Liver (tissue), 9 donors: Measurements from ENCODE around the gene DMXL2. TPM values are rescaled to one million over a fixed set of nuclear protein-coding genes. Genes with fewer than 3 reads are reported as not detected.
"Not testable (repeated sequence)": the region's sequence is repeated elsewhere in the genome, so short reads cannot be mapped to it uniquely, and the experiment has no call there.

Experiments used
- DNase-seq: peaks from one replicate; pipeline ENCODE4 v3.0.0-alpha.2; 2017; ENCODE audit warnings: low spot score
- H3K27ac ChIP-seq, 2 donors: one replicate each; pipeline ENCODE4 v1.7.0; 2013; ENCODE audit warnings: inconsistent platforms in 2 of 2, low read length in 2 of 2, control low read depth in 1 of 2, low read depth in 1 of 2, mild to moderate bottlenecking in 1 of 2
- H3K27me3 ChIP-seq, 4 donors: one replicate each; pipeline versions ENCODE4 v1.6.1 to v1.7.0; 2013; ENCODE audit warnings: low read length in 3 of 4, inconsistent platforms in 1 of 4, mild to moderate bottlenecking in 1 of 4, moderate library complexity in 1 of 4; ENCODE audit not compliant: control insufficient read depth in 4 of 4, insufficient read depth in 4 of 4
- H3K36me3 ChIP-seq, 4 donors: one replicate each; pipeline versions ENCODE4 v1.6.1 to v1.7.0; 2013; ENCODE audit warnings: low read length in 3 of 4, mild to moderate bottlenecking in 3 of 4, low read depth in 1 of 4, moderate library complexity in 1 of 4; ENCODE audit not compliant: control insufficient read depth in 4 of 4, insufficient read depth in 3 of 4
- H3K4me1 ChIP-seq, 4 donors: one replicate each; pipeline versions ENCODE4 v1.6.1 to v1.7.0; 2013; ENCODE audit warnings: low read length in 3 of 4, mild to moderate bottlenecking in 3 of 4, moderate library complexity in 1 of 4; ENCODE audit not compliant: control insufficient read depth in 4 of 4, insufficient read depth in 4 of 4
- H3K4me3 ChIP-seq, 3 donors: one replicate each; pipeline versions ENCODE4 v1.6.1 to v1.7.0; 2013; ENCODE audit warnings: low read length in 3 of 3, control low read depth in 1 of 3, low read depth in 1 of 3, mild to moderate bottlenecking in 1 of 3
- H3K9ac ChIP-seq, 2 donors: one replicate each; pipeline ENCODE4 v1.7.0; 2013; ENCODE audit warnings: low read length in 2 of 2, mild to moderate bottlenecking in 2 of 2, moderate library complexity in 2 of 2, control low read depth in 1 of 2, low read depth in 1 of 2
- H3K9me3 ChIP-seq, 4 donors: one replicate each; pipeline versions ENCODE4 v1.6.1 to v1.7.0; 2013; ENCODE audit warnings: low read length in 3 of 4; ENCODE audit not compliant: control insufficient read depth in 4 of 4
- ATF3 ChIP-seq: IDR thresholded peaks from 2 replicates; pipeline ENCODE4 v1.6.1; 2016; ENCODE audit warnings: antibody characterized with exemption
- CTCF ChIP-seq: fragments of 150-350 bp; IDR thresholded peaks from 2 replicates; pipeline ENCODE4 v1.5.1; 2017; ENCODE audit warnings: improper control_type of control experiment, low read depth, low read length; ENCODE audit not compliant: missing input control
- EGR1 ChIP-seq, 2 donors: IDR thresholded peaks; 2 replicates each; pipeline ENCODE4 v1.6.1; 2016 to 2018; ENCODE audit warnings: antibody characterized with exemption in 2 of 2, low read depth in 2 of 2
- FOXA1 ChIP-seq: IDR thresholded peaks from 2 replicates; pipeline ENCODE4 v1.6.1; 2016; ENCODE audit warnings: antibody characterized with exemption
- GABPA ChIP-seq, 2 donors: IDR thresholded peaks in 1 of 2; conservative IDR thresholded peaks in 1 of 2; 2 replicates each; pipeline ENCODE4 v1.6.1; 2016; ENCODE audit warnings: antibody characterized with exemption in 2 of 2, mild to moderate bottlenecking in 1 of 2, moderate library complexity in 1 of 2
- HNF4G ChIP-seq: IDR thresholded peaks from 2 replicates; pipeline ENCODE4 v1.6.1; 2016; ENCODE audit warnings: antibody characterized with exemption
- JUND ChIP-seq, 2 donors: IDR thresholded peaks; 2 replicates each; pipeline ENCODE4 v1.6.1; 2016; ENCODE audit warnings: antibody characterized with exemption in 2 of 2
- MAX ChIP-seq: IDR thresholded peaks from 2 replicates; pipeline ENCODE4 v1.6.1; 2016; ENCODE audit warnings: antibody characterized with exemption
- NR2F2 ChIP-seq: IDR thresholded peaks from 2 replicates; pipeline ENCODE4 v1.6.1; 2016; ENCODE audit warnings: antibody characterized with exemption
- RAD21 ChIP-seq, 2 donors: IDR thresholded peaks; 2 replicates each; pipeline ENCODE4 v1.6.1; 2016; ENCODE audit warnings: antibody characterized with exemption in 2 of 2, mild to moderate bottlenecking in 2 of 2
- REST ChIP-seq: IDR thresholded peaks from 2 replicates; pipeline ENCODE4 v1.6.1; 2016; ENCODE audit warnings: antibody characterized with exemption, mild to moderate bottlenecking
- RXRA ChIP-seq, 2 donors: IDR thresholded peaks; 2 replicates each; pipeline ENCODE4 v1.6.1; 2017 to 2018; ENCODE audit warnings: antibody characterized with exemption in 2 of 2, mild to moderate bottlenecking in 1 of 2
- YY1 ChIP-seq: IDR thresholded peaks from 2 replicates; pipeline ENCODE4 v1.6.1; 2016; ENCODE audit warnings: antibody characterized with exemption, mild to moderate bottlenecking
- WGBS: extraction: QIAGEN DNeasy Blood & Tissue Kit; methylation state at CpG from one replicate; pipeline ENCODE4 v1.1.7; 2013; 5-methylcytosine and 5-hydroxymethylcytosine counted together
- polyA plus RNA-seq, 2 donors: library from polyadenylated mRNA; stranded (reverse) in 1 of 2; unstranded in 1 of 2; fragments of 200-250 nt in 1 of 2; fragments of >200 nt in 1 of 2; fragmentation: Nextera tagmentation in 1 of 2; extraction: Ambion mirVana in 1 of 2; gene quantifications; one replicate each; pipeline versions ENCODE4 v1.2.1 to v1.2.3, GENCODE V29; 2013 to 2015
- total RNA-seq, 2 donors: library from RNA; depleted of rRNA; stranded (reverse); fragments of >200 nt; gene quantifications; one replicate each; pipeline ENCODE4 v1.2.3, GENCODE V29; 2014
- donor health status: healthy.
- donor health status: healthy.
- donor health status: healthy.
- donor health status: healthy.
- donor health status: healthy.

The DMXL2 gene
- total and polyA plus RNA-seq, 4 donors, result 3.4 to 58.5 (median 17.6) TPM

- no peak for TF ChIP-seq GABPA (IDR thresholded peaks at IDR 0.05 in 1 of 2, conservative IDR thresholded peaks at IDR 0.05 in 1 of 2)
Measured at GRCh38 chr15:51652084-51652668, 29.6 kb upstream of the DMXL2 start (continued).

- Histone ChIP-seq H3K27ac (no peak overlapping the region), H3K36me3 (no peaks in the 10 kb centered on the region), H3K27me3 (no peaks in the 10 kb centered on the region), H3K4me3 (no peak overlapping the region), H3K4me1 (no peaks in the 10 kb centered on the region), H3K9ac (no peak overlapping the region), H3K9me3 (no peaks in the 10 kb centered on the region)
- no peak for DNase-seq
- TF ChIP-seq NR2F2 (no peak), FOXA1 (no peak), YY1 (no peak), CTCF (peak; percentile 88), RAD21 (IDR thresholded peaks at IDR 0.05) (peak; percentile 98 to 99), EGR1 (IDR thresholded peaks at IDR 0.05; ENCODE audit: low read depth in 2 of 2) (no peak)
- 44% methylated on average over 4 of the region's 4 CpGs for WGBS
Measured at GRCh38 chr15:51649659-51650521, 27.3 kb upstream of the DMXL2 start.

- 74% methylated on average over 4 of the region's 4 CpGs for WGBS
- H3K4me3 ChIP-seq, H3K36me3 ChIP-seq, DNase-seq, H3K9ac ChIP-seq, H3K4me1 ChIP-seq, H3K27me3 ChIP-seq, H3K9me3 ChIP-seq, H3K27ac ChIP-seq: not testable (repeated sequence)
Measured at GRCh38 chr15:51648643-51649042, 26.1 kb upstream of the DMXL2 start.

- H3K27me3 ChIP-seq, H3K27ac ChIP-seq, H3K4me1 ChIP-seq, H3K9me3 ChIP-seq, H3K4me3 ChIP-seq, H3K9ac ChIP-seq, H3K36me3 ChIP-seq, DNase-seq: not testable (repeated sequence)
- WGBS, result 80% methylated on average over 1 of the region's 1 CpG
Measured at GRCh38 chr15:51648101-51648500, 25.5 kb upstream of the DMXL2 start.

GRCh38 chr15:51647128-51647562 is 24.6 kb upstream of the DMXL2 start:
- H3K9ac ChIP-seq, result no peak overlapping the region
- H3K27ac ChIP-seq, result no peak overlapping the region
- peaks cover 0 to 7% (median 3%) of the 10 kb centered on the region in 4 donors for H3K4me1 ChIP-seq
- H3K9me3 ChIP-seq, result no peaks in the 10 kb centered on the region
- H3K36me3 ChIP-seq, result no peaks in the 10 kb centered on the region
- H3K4me3 ChIP-seq, result no peak overlapping the region
- H3K27me3 ChIP-seq, result no peaks in the 10 kb centered on the region
- no peak for DNase-seq
- WGBS, result 56% methylated on average over 3 of the region's 3 CpGs
- no peak for TF ChIP-seq JUND (IDR thresholded peaks at IDR 0.05)
- no peak for TF ChIP-seq RXRA (IDR thresholded peaks at IDR 0.05)
- TF ChIP-seq HNF4G, result no peak
- TF ChIP-seq MAX, result no peak
- TF ChIP-seq ATF3, result no peak
- no peak for TF ChIP-seq REST
